ENCODE data around the gene ANO2. TPM values are rescaled to one million over a fixed set of nuclear protein-coding genes. Genes with fewer than 3 reads are reported as not detected.

ANO2 gene
- total RNA-seq, 1 experiment from 2014 or later = not detected

- H3K9me3 ChIP-seq (ENCODE audit: low read length) = no peaks in the 10 kb centered on the region
- BruUV-seq (replicated peaks) = no TSS peak
- ChIA-PET POLR2A (ENCODE audit: unreplicated experiment) (no interaction called here), CTCF (interaction anchor here (0.7 kb wide), 1 partner anchor 31 kb away, joined by 6 read pairs; no protein-coding TSS in a partner anchor)
- H3K4me3 ChIP-seq (ENCODE audit: low read length) = no peak overlapping the region
- peaks cover 19% of the 10 kb centered on the region for H3K27me3 ChIP-seq (ENCODE audit: low read length)
- DNase-seq (peak; percentile 7), ATAC-seq (no peak)
- H3K4me1 ChIP-seq (ENCODE audit: insufficient read depth, low read length) = no peaks in the 10 kb centered on the region
- no peaks in the 10 kb centered on the region for H4K20me1 ChIP-seq (ENCODE audit: low read length)
- H3F3A ChIP-seq (ENCODE audit: low read length, unreplicated experiment) = no peaks in the 10 kb centered on the region
- H2AFZ ChIP-seq (ENCODE audit: low read length) = no peak overlapping the region
- no peak overlapping the region for H3K27ac ChIP-seq (ENCODE audit: low read length)
- TF ChIP-seq CTCF (conservative IDR thresholded peaks at IDR 0.05; ENCODE audit: low read depth, low read length) (no peak), EZH2phosphoT487 (IDR thresholded peaks at IDR 0.05; ENCODE audit: borderline replicate concordance, low read length) (no peak), EZH2 (IDR thresholded peaks at IDR 0.05; ENCODE audit: low read length, unreplicated experiment) (no peak)
- no peaks in the 10 kb centered on the region for H3K79me2 ChIP-seq (ENCODE audit: low read length)
- no peaks in the 10 kb centered on the region for H3K9me2 ChIP-seq (replicated peaks; ENCODE audit: low read length)
- no peaks in the 10 kb centered on the region for H3K36me3 ChIP-seq (ENCODE audit: low read depth, low read length)
- H3K9ac ChIP-seq (ENCODE audit: low read length) = no peak overlapping the region
- H3K4me2 ChIP-seq (ENCODE audit: low read length) = no peak overlapping the region
- intact Hi-C loops (cut with micrococcal nuclease) = no loop called here
Observed at GRCh38 chr12:5956987-5957386, 11.9 kb upstream of the ANO2 start.

DNA sequence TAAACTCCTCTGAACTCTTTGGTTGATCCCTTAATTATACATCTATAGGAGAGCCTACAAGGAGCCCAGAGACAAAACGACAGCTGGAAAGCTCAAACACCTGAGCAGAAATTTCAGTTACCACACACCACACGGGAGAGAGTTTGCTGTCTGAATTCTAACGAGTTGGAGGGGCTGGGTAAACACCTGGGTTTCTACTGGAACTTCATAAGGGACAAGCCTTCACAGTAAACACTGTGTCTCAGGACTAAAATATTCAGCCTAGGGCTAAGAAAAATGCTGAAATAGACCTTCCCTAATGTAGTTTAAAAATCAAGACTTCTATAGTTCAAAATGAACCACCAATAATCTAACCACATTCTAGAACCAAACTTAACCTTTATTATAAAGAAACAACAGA, 9.6 kb upstream of the ANO2 start:
- Histone ChIP-seq H3K9me3 (ENCODE audit: low read length) (no peaks in the 10 kb centered on the region), H3K4me2 (ENCODE audit: low read length) (no peak overlapping the region), H3K4me3 (ENCODE audit: low read length) (no peak overlapping the region), H4K20me1 (ENCODE audit: low read length) (no peaks in the 10 kb centered on the region), H3F3A (ENCODE audit: low read length, unreplicated experiment) (no peaks in the 10 kb centered on the region), H3K9ac (ENCODE audit: low read length) (no peak overlapping the region), H2AFZ (ENCODE audit: low read length) (no peak overlapping the region), H3K4me1 (ENCODE audit: insufficient read depth, low read length) (no peaks in the 10 kb centered on the region), H3K36me3 (ENCODE audit: low read depth, low read length) (no peaks in the 10 kb centered on the region), H3K27ac (ENCODE audit: low read length) (no peak overlapping the region), H3K79me2 (ENCODE audit: low read length) (no peaks in the 10 kb centered on the region), H3K9me2 (replicated peaks; ENCODE audit: low read length) (no peaks in the 10 kb centered on the region), H3K27me3 (ENCODE audit: low read length) (peaks cover 37% of the 10 kb centered on the region)
- CTCF ChIA-PET = no interaction called here
- TF ChIP-seq EZH2 (IDR thresholded peaks at IDR 0.05; ENCODE audit: low read length, unreplicated experiment) (no peak), EZH2phosphoT487 (IDR thresholded peaks at IDR 0.05; ENCODE audit: borderline replicate concordance, low read length) (no peak), CTCF (conservative IDR thresholded peaks at IDR 0.05; ENCODE audit: low read depth, low read length) (no peak)
- ATAC-seq (no peak), DNase-seq (no peak)
- no TSS peak for BruUV-seq (replicated peaks)
- intact Hi-C loops (cut with micrococcal nuclease) = no loop called here
- POLR2A ChIA-PET (ENCODE audit: unreplicated experiment) = no interaction called here

GRCh38 chr12:5953835-5954586, 9.0 kb upstream of the ANO2 start:
- no peaks in the 10 kb centered on the region for H3K79me2 ChIP-seq (ENCODE audit: low read length)
- H3K9ac ChIP-seq (ENCODE audit: low read length) = no peak overlapping the region
- peaks cover 40% of the 10 kb centered on the region for H3K27me3 ChIP-seq (ENCODE audit: low read length)
- H3K27ac ChIP-seq (ENCODE audit: low read length) = no peak overlapping the region
- H3K4me1 ChIP-seq (ENCODE audit: insufficient read depth, low read length) = no peaks in the 10 kb centered on the region
- no peaks in the 10 kb centered on the region for H4K20me1 ChIP-seq (ENCODE audit: low read length)
- intact Hi-C loops (cut with micrococcal nuclease) = no loop called here
- no peak overlapping the region for H3K4me3 ChIP-seq (ENCODE audit: low read length)
- no peaks in the 10 kb centered on the region for H3K36me3 ChIP-seq (ENCODE audit: low read depth, low read length)
- no peak for ATAC-seq
- H3F3A ChIP-seq (ENCODE audit: low read length, unreplicated experiment) = no peaks in the 10 kb centered on the region
- H3K4me2 ChIP-seq (ENCODE audit: low read length) = no peak overlapping the region
- no TSS peak for BruUV-seq (replicated peaks)
- TF ChIP-seq EZH2phosphoT487 (IDR thresholded peaks at IDR 0.05; ENCODE audit: borderline replicate concordance, low read length) = no peak
- TF ChIP-seq CTCF (conservative IDR thresholded peaks at IDR 0.05; ENCODE audit: low read depth, low read length) = no peak
- TF ChIP-seq EZH2 (IDR thresholded peaks at IDR 0.05; ENCODE audit: low read length, unreplicated experiment) = no peak
- H3K9me2 ChIP-seq (replicated peaks; ENCODE audit: low read length) = no peaks in the 10 kb centered on the region
- ChIA-PET CTCF (no interaction called here), POLR2A (ENCODE audit: unreplicated experiment) (no interaction called here)
- no peak overlapping the region for H2AFZ ChIP-seq (ENCODE audit: low read length)
- no peak for DNase-seq
- no peaks in the 10 kb centered on the region for H3K9me3 ChIP-seq (ENCODE audit: low read length)
